GM21528 (cell line): ENCODE data around the gene TRIM14.
A peak's percentile ranks its signal among the peaks of the same experiment; 100 is the strongest.

Experiments
- ATAC-seq: cut with Tn5 transposase; IDR thresholded peaks from one replicate; pipeline ENCODE4 v1.9.1; 2021; ENCODE audit warnings: mild to moderate bottlenecking, moderate library complexity; ENCODE audit not compliant: unreplicated experiment, low FRiP score

TRIM14 gene

DNA sequence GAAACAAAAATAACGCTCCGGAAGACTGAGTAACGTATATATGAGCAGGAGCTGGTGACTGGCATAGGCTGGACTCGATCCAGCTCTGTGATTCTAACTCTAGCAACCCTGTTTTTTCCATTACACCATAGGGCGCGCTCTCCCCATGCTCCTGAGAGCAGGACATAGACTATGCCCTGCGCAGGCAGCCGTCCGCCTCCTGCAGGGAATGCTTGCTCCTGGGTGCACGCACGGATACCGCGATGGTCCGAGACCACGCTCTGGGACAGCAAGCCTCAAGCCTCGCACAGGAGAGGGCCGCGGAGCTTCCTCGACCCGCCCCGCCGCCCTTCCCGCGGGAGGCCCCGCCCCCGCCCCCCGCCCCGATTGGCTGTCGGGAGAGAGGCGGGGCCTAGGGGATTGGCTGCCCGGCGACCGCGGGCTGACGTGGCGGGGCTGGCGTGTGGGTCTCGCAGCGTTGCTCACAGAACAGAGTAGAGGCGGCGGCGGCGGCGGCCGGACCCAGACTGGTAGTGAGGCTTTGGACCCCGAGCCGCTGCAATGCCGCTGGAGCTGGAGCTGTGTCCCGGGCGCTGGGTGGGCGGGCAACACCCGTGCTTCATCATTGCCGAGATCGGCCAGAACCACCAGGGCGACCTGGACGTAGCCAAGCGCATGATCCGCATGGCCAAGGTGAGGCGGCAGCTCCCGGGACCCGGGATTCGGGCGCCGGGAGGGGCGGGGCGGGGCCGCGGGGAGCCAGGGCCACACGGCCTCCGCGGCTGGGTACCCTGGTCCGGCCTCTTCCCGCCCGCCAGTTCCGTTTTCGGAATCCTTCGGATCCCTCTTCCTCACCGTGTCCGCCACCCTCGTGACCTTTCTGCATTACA is 62.5 kb downstream of the TRIM14 start, which contains the start of gene NANS:
NANS (plus strand) TSS at position 464 of the 869 bp plus-strand sequence; CDS start at position 541, 77 bp downstream.
- ATAC-seq, result peak; percentile 94

DNA sequence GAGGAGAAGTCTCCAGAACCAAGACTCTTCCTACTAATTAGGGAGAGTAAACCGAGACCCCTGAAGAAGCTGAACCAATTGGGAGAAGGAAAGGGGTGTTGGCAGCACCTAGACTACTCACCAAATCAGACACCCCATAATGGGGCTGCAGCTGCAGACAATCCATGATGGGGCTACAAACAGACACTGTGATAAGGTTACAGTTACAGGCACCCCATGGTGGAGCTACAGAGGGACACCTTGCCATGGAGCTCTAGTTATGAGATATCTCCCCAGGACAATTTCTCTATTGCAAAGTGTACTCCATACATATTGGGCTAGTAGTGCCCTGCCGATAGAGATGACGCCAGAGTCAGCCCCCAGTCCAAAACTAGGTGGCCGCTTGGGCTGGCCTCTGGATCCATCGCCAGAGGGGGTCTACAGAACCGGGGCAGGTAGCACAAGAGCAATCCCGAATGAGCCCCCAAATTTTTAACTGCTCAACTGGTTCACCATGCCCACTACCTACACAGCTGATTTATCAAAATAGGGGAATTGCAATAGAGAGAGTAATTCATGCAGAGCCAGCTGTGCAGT is 64.6 kb downstream of the TRIM14 start:
- ATAC-seq, result no peak

DNA sequence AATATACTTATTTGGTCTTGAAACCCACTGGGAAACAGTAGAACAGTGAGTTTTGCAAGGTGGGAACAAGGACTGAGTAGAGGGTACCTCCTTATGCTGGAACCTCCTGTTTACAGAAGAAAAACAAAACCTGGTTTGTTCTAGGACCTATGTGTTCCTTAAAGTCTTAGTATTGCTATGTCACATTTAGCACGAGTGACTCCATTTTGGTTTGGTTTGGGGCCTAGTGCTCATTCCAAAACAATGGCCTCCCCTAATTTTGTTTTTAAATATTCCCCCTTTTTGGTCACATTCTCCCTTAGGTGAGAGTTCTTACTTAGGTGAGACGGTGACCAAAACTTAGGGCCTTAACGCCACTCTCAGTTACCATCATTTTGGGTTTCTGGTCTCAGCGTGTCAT is 68.7 kb downstream of the TRIM14 start:
- no peak for ATAC-seq

DNA sequence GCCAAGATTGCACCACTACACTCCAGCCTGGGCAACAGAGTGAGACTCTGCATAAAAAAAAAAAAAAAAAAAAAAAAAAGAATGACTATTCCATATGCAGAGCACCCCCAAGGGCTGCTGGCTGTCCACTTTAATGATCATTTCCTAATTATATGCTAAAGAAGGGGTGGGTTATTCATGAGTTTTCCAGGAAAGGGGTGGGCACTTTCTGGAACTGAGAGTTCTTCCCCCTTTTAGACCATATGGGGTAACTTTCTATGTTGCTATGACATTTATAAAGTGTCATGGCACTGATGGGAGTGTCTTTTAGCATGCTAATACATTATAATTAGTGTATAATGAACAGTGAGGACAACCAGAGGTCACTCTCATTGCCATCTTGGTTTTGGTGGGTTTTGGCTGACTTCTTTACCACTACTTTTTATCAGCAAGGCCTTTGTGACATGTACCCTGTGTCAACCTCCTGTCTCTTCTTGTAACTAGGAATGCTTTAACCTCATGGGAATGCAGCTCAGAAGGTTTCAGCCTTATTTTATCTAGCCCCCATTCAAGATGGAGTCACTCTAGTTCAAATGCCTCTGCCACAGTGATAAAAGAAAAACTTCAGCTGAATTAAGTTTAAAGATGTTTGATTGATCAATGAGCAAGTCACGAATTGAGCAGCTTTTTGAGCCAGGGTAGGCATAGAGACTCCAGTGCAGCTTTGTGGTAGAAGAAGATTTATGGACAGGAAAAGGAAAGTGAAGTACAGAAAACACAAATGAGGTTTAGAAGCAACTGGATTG is 69.5 kb downstream of the TRIM14 start:
- no peak for ATAC-seq

DNA sequence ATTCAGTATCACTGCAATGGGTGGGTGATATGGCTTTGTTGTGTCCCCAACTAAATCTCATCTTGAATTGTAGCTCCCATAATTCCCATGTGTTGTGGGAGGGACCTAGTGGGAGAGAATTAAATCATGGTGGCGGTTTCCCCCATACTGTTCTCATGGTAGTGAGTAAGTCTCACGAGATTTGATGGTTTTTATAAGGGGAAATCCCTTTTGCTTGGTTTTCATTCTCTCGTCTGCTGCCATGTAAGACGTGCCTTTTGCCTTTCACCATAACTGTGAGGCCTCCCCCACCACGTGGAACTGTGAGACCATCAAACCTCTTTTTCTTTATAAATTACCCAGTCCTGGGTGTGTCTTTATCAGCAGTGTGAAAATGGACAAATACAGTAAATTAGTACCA is 72.0 kb downstream of the TRIM14 start:
- no peak for ATAC-seq

DNA sequence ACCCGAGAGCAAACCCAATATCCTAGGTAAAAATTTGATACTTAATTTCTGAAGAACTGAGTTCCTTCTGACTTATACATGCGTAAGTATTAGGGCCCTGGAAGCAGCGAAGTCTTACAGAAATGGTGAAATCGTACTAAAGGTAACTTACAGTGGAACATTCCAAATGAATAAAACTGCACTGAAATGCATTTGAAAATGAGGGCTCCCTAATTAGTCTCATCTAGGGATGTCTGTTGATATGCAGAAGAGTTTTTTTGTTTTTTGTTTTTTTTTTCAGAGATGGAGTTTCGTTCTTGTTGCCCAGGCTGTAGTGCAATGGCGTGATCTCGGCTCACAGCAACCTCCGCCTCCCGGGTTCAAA is 72.9 kb downstream of the TRIM14 start:
- no peak for ATAC-seq

DNA sequence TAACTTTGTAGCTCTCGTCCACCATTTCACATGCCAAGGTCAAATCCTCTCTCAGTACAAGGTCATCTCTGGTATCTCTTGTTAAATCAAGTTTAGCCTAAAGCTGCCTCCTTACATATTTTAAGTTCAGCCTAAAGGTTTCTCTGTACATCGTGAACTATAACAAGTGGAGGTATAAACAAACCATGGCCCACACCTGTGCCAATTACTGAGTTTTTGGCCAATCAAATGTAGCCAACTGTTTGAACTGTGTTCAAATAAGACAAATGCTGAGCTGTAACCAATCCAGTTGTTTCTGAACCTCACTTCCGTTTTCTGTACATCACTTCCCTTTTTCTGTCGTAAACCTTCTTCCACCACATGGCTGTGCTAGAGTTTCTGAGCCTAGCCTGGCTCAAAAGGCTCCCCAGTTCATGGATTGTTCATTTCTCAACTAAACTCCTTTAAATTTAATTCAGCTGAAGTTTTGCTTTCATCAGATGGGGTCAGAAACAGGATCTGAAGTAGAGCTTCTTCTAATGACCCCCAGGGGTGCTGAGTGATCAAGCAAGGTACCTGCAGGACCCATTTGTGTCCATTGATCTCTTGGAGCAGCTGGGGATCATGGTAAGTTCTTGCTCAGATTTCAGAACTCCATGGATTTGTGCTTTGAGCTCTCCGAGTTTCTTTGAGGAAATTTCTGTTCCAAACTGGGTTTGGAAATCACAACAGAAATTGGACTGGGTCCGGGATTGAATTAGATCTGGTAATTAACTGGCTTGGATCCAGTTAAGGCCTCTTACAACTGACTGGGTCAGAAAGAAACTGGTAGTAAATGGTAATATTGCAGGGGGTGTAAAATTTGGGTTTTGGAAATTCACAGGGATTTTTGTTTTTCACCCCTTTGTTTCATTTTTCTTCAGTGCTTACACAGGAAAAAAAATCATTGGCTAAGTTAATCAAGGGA is 73.5 kb downstream of the TRIM14 start:
- ATAC-seq, result peak; percentile 85

DNA sequence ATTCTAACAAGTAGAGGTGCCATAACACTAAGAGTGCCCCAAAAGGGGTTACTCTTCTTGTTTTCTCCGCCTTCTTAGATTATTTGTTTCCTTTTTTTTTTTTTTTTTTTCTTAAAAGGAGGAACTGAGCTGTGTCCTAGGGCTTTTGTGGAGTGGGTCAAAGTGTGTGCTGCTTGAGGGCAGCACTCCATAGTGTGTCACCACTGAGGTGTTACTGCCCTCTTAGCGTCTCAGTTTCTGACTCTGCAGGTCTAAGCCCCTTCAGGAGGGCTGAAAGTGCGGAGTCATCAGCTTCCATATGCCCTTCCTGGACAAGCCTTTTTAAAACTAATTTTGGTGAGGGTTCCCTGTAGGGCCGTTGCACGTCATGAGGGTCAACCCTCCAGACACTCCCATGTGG is 75.1 kb downstream of the TRIM14 start:
- ATAC-seq, result no peak

DNA sequence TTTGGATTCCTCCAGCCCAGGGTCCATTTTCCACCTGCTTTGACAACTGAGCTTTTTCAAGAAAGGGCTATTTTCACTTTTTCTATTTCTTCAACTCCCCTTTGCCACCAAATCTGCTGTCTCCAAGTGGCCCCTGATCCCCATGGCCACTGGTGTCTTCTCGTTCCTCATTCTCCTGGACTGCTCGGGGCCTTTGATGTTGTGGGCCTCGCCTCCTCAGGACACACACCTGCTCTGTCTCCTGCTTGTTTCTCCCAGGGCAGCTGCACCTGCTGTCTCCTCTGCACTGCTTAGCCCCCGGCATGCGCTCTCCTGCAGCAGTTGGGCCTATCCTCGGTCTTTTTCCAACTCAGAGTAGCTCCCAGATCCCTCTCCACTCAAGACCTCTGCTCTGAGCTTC is 78.8 kb downstream of the TRIM14 start:
- no peak for ATAC-seq

DNA sequence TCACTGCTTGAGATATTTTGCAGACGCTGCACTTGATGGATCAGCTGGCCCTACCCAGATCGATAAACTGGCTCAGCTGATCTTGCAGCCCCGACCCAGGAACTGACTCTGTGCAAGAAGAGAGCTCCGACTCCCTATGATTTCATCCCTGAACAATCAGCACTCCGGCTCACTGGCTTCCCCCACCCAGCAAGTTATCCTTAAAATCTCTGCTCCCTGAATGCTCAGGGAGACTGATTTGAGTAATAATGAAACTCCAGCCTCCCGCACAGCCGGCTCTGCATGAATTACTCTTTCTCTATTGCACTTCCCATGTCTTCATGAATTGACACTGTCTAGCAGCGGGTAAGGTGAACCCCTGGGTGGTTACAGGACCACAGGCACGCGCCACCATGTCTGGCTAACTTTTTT is 79.4 kb downstream of the TRIM14 start:
- ATAC-seq, result no peak

DNA sequence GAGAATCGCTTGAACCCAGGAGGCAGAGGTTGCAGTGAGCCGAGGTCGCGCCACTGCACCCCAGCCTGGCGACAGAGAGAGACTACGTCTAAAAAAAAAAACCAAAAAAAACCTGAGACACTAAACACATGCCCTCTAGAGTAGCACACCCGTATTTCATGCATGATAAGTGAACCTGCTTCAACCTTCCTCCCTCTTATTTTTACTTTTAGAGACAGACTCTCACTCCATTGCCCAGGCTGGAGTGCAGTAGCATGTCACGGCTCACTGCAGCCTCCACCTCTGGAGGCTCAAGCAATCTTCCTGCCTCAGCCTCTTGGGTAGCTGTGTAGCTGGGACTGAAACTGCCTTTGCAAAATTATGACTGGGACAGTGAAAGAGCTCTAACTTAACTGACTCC is 80.1 kb downstream of the TRIM14 start:
- no peak for ATAC-seq

DNA sequence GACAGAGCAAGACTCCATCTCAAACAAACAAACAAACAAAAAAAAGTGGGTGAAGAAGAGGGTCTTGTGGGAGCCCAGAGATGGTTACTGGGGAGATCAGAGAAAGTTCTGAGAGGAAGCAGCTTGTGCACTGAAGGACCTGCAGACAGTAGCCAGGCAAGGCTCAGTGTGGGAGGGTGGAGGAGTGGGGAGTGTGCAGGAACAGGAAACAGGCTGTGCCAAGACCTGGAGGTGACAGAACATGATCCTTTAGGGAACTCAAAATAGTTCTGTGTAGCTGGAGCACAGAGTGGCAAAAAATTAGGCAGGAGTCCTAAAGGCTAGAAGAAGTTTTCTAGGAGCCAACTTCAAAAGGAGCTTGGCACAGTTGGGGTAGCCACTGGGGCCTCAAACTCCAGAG is 81.7 kb downstream of the TRIM14 start:
- no peak for ATAC-seq

DNA sequence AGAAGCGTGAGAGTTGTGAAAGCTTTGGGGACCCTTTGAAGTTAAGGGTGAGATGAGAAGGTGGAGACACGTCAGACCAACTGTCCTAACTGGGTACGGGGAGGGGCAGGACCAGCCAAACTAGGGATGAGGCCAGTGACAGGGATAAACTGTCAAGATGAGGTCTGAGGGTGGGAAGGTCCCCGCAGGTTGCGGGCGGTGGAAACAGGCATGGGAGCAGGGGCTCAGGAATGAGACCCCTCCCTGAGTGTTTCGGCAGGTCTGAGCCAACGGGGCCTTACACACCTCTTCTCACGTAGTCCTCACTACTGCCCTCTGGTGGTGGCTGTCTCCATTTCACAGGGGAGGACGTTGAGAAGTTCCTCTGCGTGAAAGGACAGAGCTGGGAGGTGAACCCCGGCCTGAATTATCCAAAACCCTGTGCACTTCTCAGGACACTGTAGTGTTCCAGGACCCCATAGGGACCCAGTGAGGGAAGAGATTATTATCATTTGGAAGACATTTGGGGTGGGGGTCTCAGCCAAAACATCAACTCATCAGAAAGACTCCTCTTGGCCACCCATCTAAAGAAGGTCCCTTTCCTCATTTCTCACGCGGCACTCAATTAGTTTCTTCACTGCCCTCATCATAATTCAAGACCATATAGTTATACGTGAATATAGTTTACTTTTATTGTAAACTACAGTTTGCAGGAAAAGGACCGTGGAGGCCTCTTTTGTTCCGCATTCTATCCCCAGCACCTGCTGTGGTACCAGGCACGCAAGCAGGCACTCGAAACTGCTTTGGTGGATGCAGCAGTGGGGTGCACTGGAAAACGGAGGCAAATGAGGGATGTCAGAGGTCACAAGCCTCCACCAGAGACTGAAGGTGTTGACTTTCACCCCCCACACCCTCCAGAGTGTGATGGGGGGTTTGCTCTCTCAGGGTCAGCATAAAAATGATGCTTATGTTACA is 84.2 kb downstream of the TRIM14 start:
- ATAC-seq, result peak; percentile 67

DNA sequence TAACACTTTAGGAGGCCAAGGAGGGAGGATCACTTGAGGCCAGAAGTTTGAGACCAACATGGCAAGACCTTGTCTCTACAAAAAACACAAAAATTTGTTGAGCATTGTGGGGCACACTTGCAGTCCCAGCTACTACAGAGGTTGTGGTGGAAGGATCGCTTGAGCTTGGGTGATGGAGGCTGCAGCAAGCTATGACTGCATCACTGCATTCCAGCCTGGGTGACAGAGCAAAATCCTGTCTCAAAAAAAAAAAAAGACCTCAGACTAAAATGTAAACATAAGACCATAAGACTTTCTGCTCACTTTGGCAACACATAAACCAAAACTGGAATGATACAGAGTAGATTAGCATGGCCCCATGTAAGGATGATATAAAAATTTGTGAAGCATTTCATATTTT is 87.1 kb downstream of the TRIM14 start:
- ATAC-seq, result no peak

DNA sequence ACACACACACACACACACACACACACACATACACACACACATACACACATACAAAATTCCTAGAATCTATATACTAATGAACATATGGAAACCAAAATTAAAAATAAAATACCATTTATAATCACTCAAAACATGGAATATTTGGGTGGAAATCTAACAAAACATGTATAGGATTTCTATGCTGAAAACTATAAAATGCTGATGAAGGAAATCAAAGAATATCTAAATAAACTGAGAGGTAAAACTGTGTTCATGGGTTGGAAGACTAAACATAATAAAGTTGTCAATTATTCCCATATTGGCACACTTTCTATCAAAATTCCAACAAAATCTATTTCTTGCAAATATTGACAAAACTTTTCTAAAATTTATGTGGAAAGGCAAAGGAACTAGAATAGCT is 87.9 kb downstream of the TRIM14 start:
- ATAC-seq, result no peak

DNA sequence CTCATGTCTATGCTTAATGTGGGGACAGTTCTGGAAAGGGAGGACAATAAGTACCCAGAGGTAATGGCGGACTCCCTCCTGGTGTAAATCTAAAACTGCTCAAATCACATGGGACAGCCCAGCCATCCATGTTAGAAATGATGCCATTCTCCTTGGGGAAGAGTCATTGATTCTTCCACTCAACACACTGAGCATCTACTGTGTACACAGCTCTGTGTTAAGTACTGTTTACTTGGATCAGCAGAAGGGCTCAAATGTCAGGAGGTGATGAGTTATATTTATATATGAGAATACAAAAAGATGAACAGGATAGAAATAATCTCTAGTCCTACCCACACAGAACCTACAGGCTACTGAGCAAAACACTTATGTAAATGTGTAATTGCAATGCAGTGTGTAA is 94.3 kb downstream of the TRIM14 start:
- no peak for ATAC-seq

DNA sequence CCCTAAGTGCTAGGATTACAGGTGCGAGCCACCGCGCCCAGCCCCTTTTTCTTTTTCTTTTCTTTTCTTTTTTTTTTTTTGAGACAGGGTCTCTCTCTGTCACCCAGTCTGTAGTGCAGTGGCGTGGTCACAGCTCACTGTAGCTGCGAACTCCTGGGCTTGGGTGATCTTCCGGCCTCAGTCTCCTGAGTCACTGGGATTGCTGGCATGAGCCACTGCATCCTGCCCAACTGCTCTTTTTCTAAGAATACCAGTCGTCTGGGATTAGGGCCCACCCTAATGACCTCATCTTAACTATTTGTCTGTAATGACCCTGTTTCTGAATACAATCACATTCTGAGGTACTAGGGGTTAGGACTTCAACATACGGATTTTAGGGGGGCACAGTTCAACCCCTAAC is 96.6 kb downstream of the TRIM14 start:
- no peak for ATAC-seq

DNA sequence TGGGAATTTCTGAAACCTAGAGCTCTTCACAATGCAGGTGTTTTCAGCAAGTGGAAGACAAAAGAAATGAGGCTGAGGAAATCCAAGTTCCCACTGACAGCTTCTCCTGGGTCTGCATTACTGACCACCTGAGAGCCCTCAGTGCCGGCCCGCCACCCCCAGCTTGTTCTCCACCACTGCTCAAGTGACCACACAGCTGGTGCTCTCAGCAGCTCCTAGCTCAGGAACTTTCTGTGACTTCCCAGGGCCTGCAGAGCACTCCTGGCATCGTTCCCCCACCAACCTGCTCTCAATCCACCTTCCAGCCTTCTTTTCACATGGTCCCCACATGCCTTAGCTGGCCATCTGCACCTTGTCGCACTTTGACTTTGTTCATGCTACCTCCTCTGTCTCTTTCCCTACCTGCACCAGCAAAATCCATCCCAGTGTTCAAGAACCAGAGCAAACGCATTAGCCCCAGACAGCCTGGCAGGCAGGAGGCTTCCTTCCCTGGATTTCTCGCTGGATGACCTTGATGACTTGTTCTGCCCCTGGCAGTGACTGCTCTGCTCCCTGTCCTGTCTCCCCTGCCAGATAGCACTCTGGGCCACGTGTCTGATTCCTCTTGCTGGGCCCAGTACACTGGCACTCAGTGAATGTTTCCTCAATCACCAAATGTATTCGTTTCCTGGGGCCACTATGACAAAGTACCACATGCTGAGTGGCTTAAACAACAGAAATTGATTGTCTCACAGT is 97.5 kb downstream of the TRIM14 start:
- ATAC-seq, result no peak
